ENCODE results near the gene GON4L. TPM values are rescaled to one million over a fixed set of nuclear protein-coding genes. Genes with fewer than 3 reads are reported as not detected.
"Not testable (repeated sequence)": the region's sequence is repeated elsewhere in the genome, so short reads cannot be mapped to it uniquely, and the experiment has no call there.

GON4L gene
- total RNA-seq, 1 experiment from 2014 or later: 53.4 TPM

GRCh38 chr1:155715777-155716176 lies 141.2 kb downstream of the GON4L start:
- no peak overlapping the region for H3K23ac ChIP-seq (ENCODE audit: insufficient read length, low read depth, low read length)
- no peaks in the 10 kb centered on the region for H3K79me2 ChIP-seq (ENCODE audit: insufficient read depth, low read length)
- H4K20me1 ChIP-seq (ENCODE audit: control insufficient read depth, insufficient read depth, insufficient read length): no peaks in the 10 kb centered on the region
- no peaks in the 10 kb centered on the region for H3K79me1 ChIP-seq (ENCODE audit: insufficient read depth, low read depth, low read length, poor library complexity, severe bottlenecking)
- H3K4me1 ChIP-seq (ENCODE audit: insufficient read depth, low read length): no peaks in the 10 kb centered on the region
- no peaks in the 10 kb centered on the region for H3K23me2 ChIP-seq (ENCODE audit: insufficient read length, low read depth, low read length, poor library complexity, severe bottlenecking)
- H2BK15ac ChIP-seq (ENCODE audit: low read depth, low read length): no peak overlapping the region
- H2BK5ac ChIP-seq (ENCODE audit: insufficient read length, low read length): no peak overlapping the region
- Mint-ChIP-seq H3K36me3 (ENCODE audit: insufficient read depth in 1 of 3, low read depth in 3 of 3) (peaks cover 18 to 70% (median 50%) of the 10 kb centered on the region in 3 experiments), H3K9me3 (no peaks in the 10 kb centered on the region), H3K4me1 (no peaks in the 10 kb centered on the region), H3K27ac (no peak overlapping the region), H3K27me3 (ENCODE audit: low read depth) (no peaks in the 10 kb centered on the region), H3K4me3 (no peak overlapping the region)
- H3K18ac ChIP-seq (ENCODE audit: insufficient read length, low read depth, low read length): no peak overlapping the region
- no peak overlapping the region for H3K4ac ChIP-seq (ENCODE audit: low read depth, low read length)
- no peaks in the 10 kb centered on the region for H3K27me3 ChIP-seq (ENCODE audit: insufficient read depth, low read length)
- no peak overlapping the region for H2AFZ ChIP-seq (ENCODE audit: low read length)
- no peak overlapping the region for H3K14ac ChIP-seq (ENCODE audit: insufficient read depth, low read length)
- H4K91ac ChIP-seq (ENCODE audit: insufficient read length, low read depth, low read length): no peak overlapping the region
- H3K9ac ChIP-seq (ENCODE audit: extremely low read depth, insufficient read length, low read length): no peak overlapping the region
- H3K56ac ChIP-seq (ENCODE audit: insufficient read length, low read depth, low read length): no peak overlapping the region
- H3T11ph ChIP-seq (ENCODE audit: low read length): no peak overlapping the region
- H2BK120ac ChIP-seq (ENCODE audit: low read depth, low read length, poor library complexity, severe bottlenecking): no peak overlapping the region
- no peak overlapping the region for H2AK5ac ChIP-seq (ENCODE audit: insufficient read length, low read length)
- no peak for DNase-seq
- no peak for TF ChIP-seq CTCF (conservative IDR thresholded peaks at IDR 0.05)
- no peak overlapping the region for H4K8ac ChIP-seq (replicated peaks; ENCODE audit: insufficient read length, low read depth, low read length)
- H3K27ac ChIP-seq (ENCODE audit: insufficient read length, low read depth, low read length): no peak overlapping the region
- H2BK12ac ChIP-seq (ENCODE audit: insufficient read length, low read depth, low read length): no peak overlapping the region
- no peak overlapping the region for H3K4me2 ChIP-seq (ENCODE audit: insufficient read depth, insufficient read length, low read length)
- no CpG with 5 or more reads among the region's 5 CpGs for WGBS (ENCODE audit: extremely low coverage, insufficient read length, low lambda C conversion rate)
- H4K5ac ChIP-seq (ENCODE audit: insufficient read length, low read depth, low read length): no peak overlapping the region
- H3K9me3 ChIP-seq (ENCODE audit: control insufficient read depth, low read depth, low read length): no peaks in the 10 kb centered on the region
- H2BK20ac ChIP-seq (ENCODE audit: low read depth, low read length, poor library complexity, severe bottlenecking): no peak overlapping the region

- not testable (repeated sequence) for H4K8ac ChIP-seq (replicated peaks; ENCODE audit: insufficient read length, low read depth, low read length); H3K14ac ChIP-seq (ENCODE audit: insufficient read depth, low read length); H3K27me3 ChIP-seq (ENCODE audit: insufficient read depth, low read length); H4K20me1 ChIP-seq (ENCODE audit: control insufficient read depth, insufficient read depth, insufficient read length); H3K9ac ChIP-seq (ENCODE audit: extremely low read depth, insufficient read length, low read length); H4K5ac ChIP-seq (ENCODE audit: insufficient read length, low read depth, low read length); H2AFZ ChIP-seq (ENCODE audit: low read length); H3K23me2 ChIP-seq (ENCODE audit: insufficient read length, low read depth, low read length, poor library complexity, severe bottlenecking); H3K4me1 ChIP-seq (ENCODE audit: insufficient read depth, low read length); DNase-seq; H3K4me1 Mint-ChIP-seq; H3K9me3 Mint-ChIP-seq; H3K18ac ChIP-seq (ENCODE audit: insufficient read length, low read depth, low read length); H3K27me3 Mint-ChIP-seq (ENCODE audit: low read depth); H3K79me1 ChIP-seq (ENCODE audit: insufficient read depth, low read depth, low read length, poor library complexity, severe bottlenecking); H3K4ac ChIP-seq (ENCODE audit: low read depth, low read length); H3K27ac ChIP-seq (ENCODE audit: insufficient read length, low read depth, low read length); H3K9me3 ChIP-seq (ENCODE audit: control insufficient read depth, low read depth, low read length); H2BK120ac ChIP-seq (ENCODE audit: low read depth, low read length, poor library complexity, severe bottlenecking); H2BK20ac ChIP-seq (ENCODE audit: low read depth, low read length, poor library complexity, severe bottlenecking); H3K4me2 ChIP-seq (ENCODE audit: insufficient read depth, insufficient read length, low read length); H3K79me2 ChIP-seq (ENCODE audit: insufficient read depth, low read length); H3K4me3 Mint-ChIP-seq; H2BK5ac ChIP-seq (ENCODE audit: insufficient read length, low read length); H2BK15ac ChIP-seq (ENCODE audit: low read depth, low read length); H3T11ph ChIP-seq (ENCODE audit: low read length); H3K56ac ChIP-seq (ENCODE audit: insufficient read length, low read depth, low read length); H3K27ac Mint-ChIP-seq; H2AK5ac ChIP-seq (ENCODE audit: insufficient read length, low read length); H4K91ac ChIP-seq (ENCODE audit: insufficient read length, low read depth, low read length); H3K23ac ChIP-seq (ENCODE audit: insufficient read length, low read depth, low read length); H2BK12ac ChIP-seq (ENCODE audit: insufficient read length, low read depth, low read length)
- no CpG with 5 or more reads among the region's 3 CpGs for WGBS (ENCODE audit: extremely low coverage, insufficient read length, low lambda C conversion rate)
- peaks cover 18 to 68% (median 49%) of the 10 kb centered on the region in 3 experiments for H3K36me3 Mint-ChIP-seq (ENCODE audit: insufficient read depth in 1 of 3, low read depth in 3 of 3)
These were observed 142.0 kb downstream of the GON4L start for GRCh38 chr1:155715056-155715455.
